ENCODE measurements around the gene MAGEA2B. TPM values are rescaled to one million over a fixed set of nuclear protein-coding genes. Genes with fewer than 3 reads are reported as not detected.
"Not testable (repeated sequence)": the region's sequence is repeated elsewhere in the genome, so short reads cannot be mapped to it uniquely, and the experiment has no call there.

MAGEA2B gene, protein sequence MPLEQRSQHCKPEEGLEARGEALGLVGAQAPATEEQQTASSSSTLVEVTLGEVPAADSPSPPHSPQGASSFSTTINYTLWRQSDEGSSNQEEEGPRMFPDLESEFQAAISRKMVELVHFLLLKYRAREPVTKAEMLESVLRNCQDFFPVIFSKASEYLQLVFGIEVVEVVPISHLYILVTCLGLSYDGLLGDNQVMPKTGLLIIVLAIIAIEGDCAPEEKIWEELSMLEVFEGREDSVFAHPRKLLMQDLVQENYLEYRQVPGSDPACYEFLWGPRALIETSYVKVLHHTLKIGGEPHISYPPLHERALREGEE
- not detected for total RNA-seq
- not detected for polyA plus RNA-seq
- long read RNA-seq, donor 1: 0 reads
- long read RNA-seq, donor 2: 0 reads
- long read RNA-seq, donor 3: 0 reads
- long read RNA-seq, donor 4: 0 reads
- long read RNA-seq, donor 5: 0 reads
- long read RNA-seq, donor 6: 0 reads
- long read RNA-seq, donor 7: 0 reads
- long read RNA-seq, donor 8: 0 reads
- long read RNA-seq, donor 9: 0 reads
- long read RNA-seq, donor 10: 0 reads

DNA sequence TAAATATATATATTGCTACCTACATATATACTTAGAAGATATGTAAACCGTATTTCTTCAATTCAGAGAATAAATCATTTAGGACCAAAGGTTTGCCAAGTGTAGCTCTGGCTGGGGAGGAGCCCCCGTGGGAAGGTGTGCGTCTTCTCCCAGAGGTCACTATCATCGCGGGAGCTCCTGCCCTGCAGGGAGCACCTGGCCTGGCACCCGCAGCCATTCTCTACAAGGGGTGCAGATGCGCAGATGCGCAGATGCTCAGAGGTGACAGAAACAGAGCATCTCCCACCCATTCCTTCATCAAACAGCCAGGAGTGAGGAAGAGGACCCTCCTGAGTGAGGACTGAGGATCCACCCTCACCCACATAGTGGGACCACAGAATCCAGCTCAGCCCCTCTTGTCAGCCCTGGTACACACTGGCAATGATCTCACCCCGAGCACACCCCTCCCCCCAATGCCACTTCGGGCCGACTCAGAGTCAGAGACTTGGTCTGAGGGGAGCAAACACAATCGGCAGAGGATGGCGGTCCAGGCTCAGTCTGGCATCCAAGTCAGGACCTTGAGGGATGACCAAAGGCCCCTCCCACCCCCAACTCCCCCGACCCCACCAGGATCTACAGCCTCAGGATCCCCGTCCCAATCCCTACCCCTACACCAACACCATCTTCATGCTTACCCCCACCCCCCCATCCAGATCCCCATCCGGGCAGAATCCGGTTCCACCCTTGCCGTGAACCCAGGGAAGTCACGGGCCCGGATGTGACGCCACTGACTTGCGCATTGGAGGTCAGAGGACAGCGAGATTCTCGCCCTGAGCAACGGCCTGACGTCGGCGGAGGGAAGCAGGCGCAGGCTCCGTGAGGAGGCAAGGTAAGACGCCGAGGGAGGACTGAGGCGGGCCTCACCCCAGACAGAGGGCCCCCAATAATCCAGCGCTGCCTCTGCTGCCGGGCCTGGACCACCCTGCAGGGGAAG is at the start of gene MAGEA2B:
Gene MAGEA2B, plus strand, starts transcription at position 814 of the 973 bp plus-strand sequence. CDS start 2,479 bp downstream, outside the sequence.
- H3K9me3 ChIP-seq; H3K27me3 ChIP-seq; intact Hi-C loops (cut with DNase I; ENCODE audit: low total_unique reads); DNase-seq; H3K27ac ChIP-seq; H3K4me1 ChIP-seq; H3K36me3 ChIP-seq; H3K4me3 ChIP-seq: not testable (repeated sequence)
- WGBS, 5 donors: no CpG with 5 or more reads among the region's 35 CpGs

GRCh38 chrX:152674135-152674534 is 40.3 kb upstream of the MAGEA2B start:
- H3K4me1 ChIP-seq: no peaks in the 10 kb centered on the region
- TF ChIP-seq POLR2AphosphoS5 (IDR thresholded peaks at IDR 0.05) (no peak), EP300 (IDR thresholded peaks at IDR 0.05) (no peak), POLR2A (IDR thresholded peaks at IDR 0.05) (no peak), CTCF (IDR thresholded peaks at IDR 0.05) (no peak)
- no peak overlapping the region for H3K27ac ChIP-seq
- DNase-seq: no peak
- H3K9me3 ChIP-seq: no peaks in the 10 kb centered on the region
- no peaks in the 10 kb centered on the region for H3K36me3 ChIP-seq
- intact Hi-C loops (cut with DNase I; ENCODE audit: low total_unique reads): no loop called here
- 73 to 87% (median 83%) methylated on average over 2 of the region's 2 CpGs for WGBS, 5 donors
- H3K27me3 ChIP-seq: no peaks in the 10 kb centered on the region
- no peak overlapping the region for H3K4me3 ChIP-seq

GRCh38 chrX:152674652-152675051 is 39.8 kb upstream of the MAGEA2B start:
- intact Hi-C loops (cut with DNase I; ENCODE audit: low total_unique reads); DNase-seq; H3K4me3 ChIP-seq; H3K27me3 ChIP-seq; H3K36me3 ChIP-seq; H3K27ac ChIP-seq; H3K4me1 ChIP-seq; H3K9me3 ChIP-seq: not testable (repeated sequence)
- 87 to 96% (median 91%) methylated on average over 2 to 3 of the region's 3 CpGs for WGBS, 5 donors

- WGBS, 5 donors: no CpG with 5 or more reads among the region's 3 CpGs
- H3K4me3 ChIP-seq; H3K4me1 ChIP-seq; intact Hi-C loops (cut with DNase I; ENCODE audit: low total_unique reads); H3K27me3 ChIP-seq; H3K36me3 ChIP-seq; H3K27ac ChIP-seq; H3K9me3 ChIP-seq; DNase-seq: not testable (repeated sequence)
Observed at GRCh38 chrX:152681012-152681411, 33.4 kb upstream of the MAGEA2B start.

GRCh38 chrX:152697952-152698931 is 16.2 kb upstream of the MAGEA2B start, which contains the start of gene MAGEA3:
TSS of gene MAGEA3 (plus strand) at chrX:152698794. CDS start at chrX:152700833, 2,039 bp downstream.
- H3K36me3 ChIP-seq; H3K4me3 ChIP-seq; H3K4me1 ChIP-seq; H3K27ac ChIP-seq; DNase-seq; H3K9me3 ChIP-seq; intact Hi-C loops (cut with DNase I; ENCODE audit: low total_unique reads); H3K27me3 ChIP-seq: not testable (repeated sequence)
- WGBS, 5 donors: 72 to 95% (median 84%) methylated on average over 4 to 6 of the region's 34 CpGs; no CpG with 5 or more reads in 2 of the 5 donors

DNA sequence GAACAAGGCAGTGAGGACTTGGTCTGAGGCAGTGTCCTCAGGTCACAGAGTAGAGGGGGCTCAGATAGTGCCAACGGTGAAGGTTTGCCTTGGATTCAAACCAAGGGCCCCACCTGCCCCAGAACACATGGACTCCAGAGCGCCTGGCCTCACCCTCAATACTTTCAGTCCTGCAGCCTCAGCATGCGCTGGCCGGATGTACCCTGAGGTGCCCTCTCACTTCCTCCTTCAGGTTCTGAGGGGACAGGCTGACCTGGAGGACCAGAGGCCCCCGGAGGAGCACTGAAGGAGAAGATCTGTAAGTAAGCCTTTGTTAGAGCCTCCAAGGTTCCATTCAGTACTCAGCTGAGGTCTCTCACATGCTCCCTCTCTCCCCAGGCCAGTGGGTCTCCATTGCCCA is 14.0 kb upstream of the MAGEA2B start:
- H3K36me3 ChIP-seq; H3K9me3 ChIP-seq; H3K4me3 ChIP-seq; H3K27me3 ChIP-seq; intact Hi-C loops (cut with DNase I; ENCODE audit: low total_unique reads); H3K4me1 ChIP-seq; H3K27ac ChIP-seq: not testable (repeated sequence)
- peak in 1 of 2 donors; percentile 20 for DNase-seq
- 77 to 97% (median 88%) methylated on average over 3 to 4 of the region's 5 CpGs; no CpG with 5 or more reads in 1 of the 5 donors for WGBS, 5 donors

DNA sequence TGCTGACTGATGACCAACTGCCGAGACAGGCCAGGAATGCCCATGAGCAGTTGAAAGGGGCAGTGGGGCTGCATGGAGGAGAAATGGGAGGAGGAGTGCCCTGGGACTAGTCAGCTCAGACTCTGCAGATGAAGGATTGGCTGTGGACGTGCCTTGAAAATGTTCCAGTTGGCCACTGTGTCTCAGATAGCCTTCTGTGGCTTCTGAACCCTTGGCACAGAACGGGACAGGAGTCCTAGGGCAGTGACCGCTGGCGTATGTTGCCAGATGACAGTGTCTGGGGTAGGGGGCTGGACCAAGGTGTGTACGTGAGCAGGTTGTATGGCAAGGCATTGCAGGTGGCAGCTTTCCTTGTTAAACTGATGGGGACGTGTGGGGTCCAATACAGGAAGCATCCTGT is 7.9 kb upstream of the MAGEA2B start:
- H3K36me3 ChIP-seq; H3K4me1 ChIP-seq; H3K9me3 ChIP-seq; H3K4me3 ChIP-seq; intact Hi-C loops (cut with DNase I; ENCODE audit: low total_unique reads); H3K27me3 ChIP-seq; DNase-seq; H3K27ac ChIP-seq: not testable (repeated sequence)
- WGBS, 5 donors: 72 to 79% (median 77%) methylated on average over 2 to 4 of the region's 7 CpGs; no CpG with 5 or more reads in 1 of the 5 donors

- H3K4me1 ChIP-seq; H3K4me3 ChIP-seq; H3K27me3 ChIP-seq; DNase-seq; H3K9me3 ChIP-seq; intact Hi-C loops (cut with DNase I; ENCODE audit: low total_unique reads); H3K27ac ChIP-seq; H3K36me3 ChIP-seq: not testable (repeated sequence)
- WGBS, 5 donors: no CpG with 5 or more reads among the region's 2 CpGs
Observed at GRCh38 chrX:152709173-152709572, 5.3 kb upstream of the MAGEA2B start, which contains the start of gene CSAG2. TSS of gene CSAG2 (minus strand) at chrX:152709273. CDS start at chrX:152709112, 161 bp downstream.

- intact Hi-C loops (cut with DNase I; ENCODE audit: low total_unique reads); DNase-seq; H3K9me3 ChIP-seq; H3K36me3 ChIP-seq; H3K4me3 ChIP-seq; H3K27ac ChIP-seq; H3K27me3 ChIP-seq; H3K4me1 ChIP-seq: not testable (repeated sequence)
- no CpG with 5 or more reads among the region's 5 CpGs for WGBS, 5 donors
Observed at GRCh38 chrX:152713195-152713594, 1.2 kb upstream of the MAGEA2B start.

Measured in stomach (tissue), 19 donors.